MM.1S (cell line): ENCODE measurements around the gene DOCK11.

Experiments
- DNase-seq: peaks from one replicate; pipeline ENCODE4 v3.0.0-alpha.2; 2015
- H2AFZ ChIP-seq: fragments of 300-600 bp; sonication (generic); 2 replicates; pipeline ENCODE4 v1.6.0; 2016; ENCODE audit warnings: antibody characterized with exemption, low read length
- H3F3A ChIP-seq: fragments of 300-600 bp; sonication (generic); 2 replicates; pipeline ENCODE4 v1.6.1; 2016; ENCODE audit warnings: mild to moderate bottlenecking, antibody characterized with exemption, low read length, moderate library complexity, mixed read lengths; ENCODE audit not compliant: insufficient read depth
- H3K27ac ChIP-seq: fragments of 300-600 bp; sonication (generic); 2 replicates; pipeline ENCODE4 v1.5.1; 2016; ENCODE audit warnings: mild to moderate bottlenecking, low read length
- H3K27me3 ChIP-seq: fragments of 300-600 bp; sonication (generic); replicated peaks from 2 replicates; pipeline ENCODE4 v1.6.0; 2016; ENCODE audit warnings: low read length; ENCODE audit not compliant: insufficient read depth
- H3K36me3 ChIP-seq: fragments of 300-600 bp; sonication (generic); replicated peaks from 2 replicates; pipeline ENCODE4 v1.6.1; 2016; ENCODE audit warnings: mild to moderate bottlenecking, low read length, mixed read lengths; ENCODE audit not compliant: insufficient read depth
- H3K4me1 ChIP-seq: fragments of 300-600 bp; sonication (generic); 2 replicates; pipeline ENCODE4 v1.6.1; 2016; ENCODE audit warnings: low read length, mixed read lengths
- H3K4me2 ChIP-seq: fragments of 300-600 bp; sonication (generic); 2 replicates; pipeline ENCODE4 v1.6.0; 2016; ENCODE audit warnings: low read depth, low read length
- H3K4me3 ChIP-seq: fragments of 300-600 bp; sonication (generic); 2 replicates; pipeline ENCODE4 v1.5.1; 2016; ENCODE audit warnings: low read length, mixed read lengths
- H3K79me2 ChIP-seq: fragments of 300-600 bp; sonication (generic); 2 replicates; pipeline ENCODE4 v1.6.1; 2016; ENCODE audit warnings: mixed run types, low read length, mixed read lengths
- H3K9ac ChIP-seq: fragments of 300-600 bp; sonication (generic); 2 replicates; pipeline ENCODE4 v1.6.1; 2016; ENCODE audit warnings: low read length, mixed read lengths
- H3K9me2 ChIP-seq: fragments of 300-600 bp; sonication (generic); replicated peaks from 2 replicates; pipeline ENCODE4 v1.6.1; 2016; ENCODE audit warnings: mild to moderate bottlenecking, low read length, mixed read lengths; ENCODE audit not compliant: insufficient read depth
- H3K9me3 ChIP-seq: fragments of 300-600 bp; sonication (generic); replicated peaks from 2 replicates; pipeline ENCODE4 v1.6.1; 2016; ENCODE audit warnings: mild to moderate bottlenecking, low read length, mixed read lengths; ENCODE audit not compliant: insufficient read depth
- H4K20me1 ChIP-seq: fragments of 300-600 bp; sonication (generic); 2 replicates; pipeline ENCODE4 v1.6.1; 2016; ENCODE audit warnings: mild to moderate bottlenecking, low read length, moderate library complexity, mixed read lengths; ENCODE audit not compliant: insufficient read depth
- CTCF ChIP-seq: fragments of 300-600 bp; sonication (generic); IDR thresholded peaks from 2 replicates; pipeline ENCODE4 v1.5.1; 2016; ENCODE audit warnings: antibody characterized with exemption, low read length, mixed read lengths
- EZH2 ChIP-seq: fragments of 300-600 bp; sonication (generic); optimal IDR thresholded peaks from 2 replicates; pipeline ENCODE3; 2017; ENCODE audit warnings: low read depth, mild to moderate bottlenecking, antibody characterized with exemption, low read length, mixed read lengths
- EZH2phosphoT487 ChIP-seq: fragments of 300-600 bp; sonication (generic); IDR thresholded peaks from 2 replicates; pipeline ENCODE4 v1.6.1; 2018; ENCODE audit warnings: antibody characterized with exemption, low read length

The DOCK11 gene

DNA sequence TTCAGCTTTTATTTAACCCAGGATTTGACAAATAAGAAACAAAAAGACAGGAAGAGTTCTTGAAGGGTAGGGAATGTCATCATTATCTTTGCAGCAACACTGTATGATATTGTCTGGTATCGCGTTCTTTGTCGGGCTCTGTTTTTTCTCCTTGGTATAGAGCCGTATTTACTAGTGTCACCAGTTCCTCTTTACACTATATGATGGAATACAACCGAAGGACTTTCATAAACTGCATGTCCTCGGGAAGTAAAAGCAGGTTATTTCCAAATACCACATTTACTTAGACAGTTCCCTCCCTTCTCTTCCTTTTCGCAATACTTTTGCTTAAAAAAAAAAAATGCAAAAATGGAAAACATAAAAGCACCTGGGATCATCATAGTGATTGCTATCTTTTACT lies 135.2 kb downstream of the DOCK11 start:
- TF ChIP-seq EZH2 (no peak), CTCF (no peak), EZH2phosphoT487 (no peak)
- no peaks in the 10 kb centered on the region for H3K4me1 ChIP-seq
- no peaks in the 10 kb centered on the region for H4K20me1 ChIP-seq
- H3K27me3 ChIP-seq, result no peaks in the 10 kb centered on the region
- no peaks in the 10 kb centered on the region for H3F3A ChIP-seq
- H3K9ac ChIP-seq, result no peak overlapping the region
- H3K36me3 ChIP-seq, result no peaks in the 10 kb centered on the region
- H2AFZ ChIP-seq, result no peak overlapping the region
- H3K4me3 ChIP-seq, result no peak overlapping the region
- no peak for DNase-seq
- no peaks in the 10 kb centered on the region for H3K9me3 ChIP-seq
- no peaks in the 10 kb centered on the region for H3K79me2 ChIP-seq
- no peak overlapping the region for H3K4me2 ChIP-seq
- no peaks in the 10 kb centered on the region for H3K9me2 ChIP-seq
- H3K27ac ChIP-seq, result no peak overlapping the region

- no peak overlapping the region for H2AFZ ChIP-seq
- no peak overlapping the region for H3K27ac ChIP-seq
- no peaks in the 10 kb centered on the region for H3K9me2 ChIP-seq
- H3K4me1 ChIP-seq, result no peaks in the 10 kb centered on the region
- H3K27me3 ChIP-seq, result no peaks in the 10 kb centered on the region
- TF ChIP-seq EZH2phosphoT487 (no peak), CTCF (no peak), EZH2 (no peak)
- H3K36me3 ChIP-seq, result no peaks in the 10 kb centered on the region
- no peak overlapping the region for H3K4me3 ChIP-seq
- no peak overlapping the region for H3K4me2 ChIP-seq
- H4K20me1 ChIP-seq, result no peaks in the 10 kb centered on the region
- no peak overlapping the region for H3K9ac ChIP-seq
- no peaks in the 10 kb centered on the region for H3K9me3 ChIP-seq
- H3F3A ChIP-seq, result no peaks in the 10 kb centered on the region
- no peak for DNase-seq
- no peaks in the 10 kb centered on the region for H3K79me2 ChIP-seq
Observed at GRCh38 chrX:118631586-118631985, 136.0 kb downstream of the DOCK11 start.

- H3K9ac ChIP-seq, result no peak overlapping the region
- DNase-seq, result no peak
- no peak overlapping the region for H2AFZ ChIP-seq
Observed at GRCh38 chrX:118632862-118633261, 137.2 kb downstream of the DOCK11 start.

More at GRCh38 chrX:118632862-118633261, 137.2 kb downstream of the DOCK11 start:
- Histone ChIP-seq H3K36me3 (no peaks in the 10 kb centered on the region), H3K4me1 (no peaks in the 10 kb centered on the region), H3K27ac (no peak overlapping the region), H4K20me1 (no peaks in the 10 kb centered on the region), H3K79me2 (no peaks in the 10 kb centered on the region), H3K9me2 (no peaks in the 10 kb centered on the region), H3K4me2 (no peak overlapping the region), H3K9me3 (no peaks in the 10 kb centered on the region), H3K4me3 (no peak overlapping the region), H3K27me3 (no peaks in the 10 kb centered on the region), H3F3A (no peaks in the 10 kb centered on the region)
- TF ChIP-seq CTCF, result no peak
- TF ChIP-seq EZH2, result no peak
- no peak for TF ChIP-seq EZH2phosphoT487
